Neuronal stem cell (in vitro differentiated cells): ENCODE measurements around the gene SMIM24.

Experiments
- DNase-seq: peaks from one replicate; pipeline ENCODE4 v3.0.0-alpha.2; 2013; ENCODE audit warnings: low spot score
- H2AFZ ChIP-seq: one replicate; pipeline ENCODE4 v1.6.1; 2013; ENCODE audit warnings: mild to moderate bottlenecking, low read length, inconsistent platforms
- H2AK5ac ChIP-seq: 2 replicates; pipeline ENCODE4 v1.6.1; 2013; ENCODE audit warnings: low read depth, mild to moderate bottlenecking, inconsistent platforms, low read length, moderate library complexity, mixed read lengths
- H2BK120ac ChIP-seq: 2 replicates; pipeline ENCODE4 v1.6.1; 2013; ENCODE audit warnings: low read depth, mild to moderate bottlenecking, inconsistent platforms, low read length, moderate library complexity, mixed read lengths
- H2BK12ac ChIP-seq: one replicate; pipeline ENCODE4 v1.6.1; 2013; ENCODE audit warnings: low read length, inconsistent platforms
- H2BK15ac ChIP-seq: 2 replicates; pipeline ENCODE4 v1.6.1; 2013; ENCODE audit warnings: mild to moderate bottlenecking, low read length, inconsistent platforms, mixed read lengths
- H2BK5ac ChIP-seq: one replicate; pipeline ENCODE4 v1.6.1; 2013; ENCODE audit warnings: inconsistent platforms, mild to moderate bottlenecking, low read length, moderate library complexity
- H3K14ac ChIP-seq: one replicate; pipeline ENCODE4 v1.6.1; 2013; ENCODE audit warnings: low read length, inconsistent platforms
- H3K18ac ChIP-seq: 2 replicates; pipeline ENCODE4 v1.6.1; 2013; ENCODE audit warnings: low read length, inconsistent platforms
- H3K23ac ChIP-seq: 2 replicates; pipeline ENCODE4 v1.6.1; 2013; ENCODE audit warnings: low read depth, mild to moderate bottlenecking, mixed read lengths, low read length, inconsistent platforms; ENCODE audit not compliant: poor library complexity
- H3K27ac ChIP-seq: replicated peaks from 3 replicates; pipeline ENCODE4 v1.5.1; 2013; ENCODE audit warnings: low read length, inconsistent platforms
- H3K27me3 ChIP-seq, 3 experiments: 2 replicates each; pipeline ENCODE4 v1.6.1; 2013; ENCODE audit warnings: low read length in 3 of 3, mild to moderate bottlenecking in 2 of 3, inconsistent platforms in 1 of 3, low read depth in 1 of 3, mixed read lengths in 1 of 3, moderate library complexity in 1 of 3; ENCODE audit not compliant: control insufficient read depth in 3 of 3, insufficient read depth in 3 of 3
- H3K36me3 ChIP-seq, 2 donors: replicated peaks in 1 of 2; 2 replicates each; pipeline ENCODE4 v1.6.1; 2013; ENCODE audit warnings: low read length in 2 of 2; ENCODE audit not compliant: control insufficient read depth in 2 of 2, insufficient read depth in 2 of 2
- H3K4ac ChIP-seq: 2 replicates; pipeline ENCODE4 v1.6.1; 2013; ENCODE audit warnings: inconsistent platforms, mild to moderate bottlenecking, low read length, moderate library complexity
- H3K4me1 ChIP-seq, 2 donors: 1 replicate in 1 of 2; 2 replicates in 1 of 2; pipeline ENCODE4 v1.6.1; 2013; ENCODE audit warnings: low read length in 2 of 2, low read depth in 1 of 2; ENCODE audit not compliant: control insufficient read depth in 2 of 2, insufficient read depth in 1 of 2
- H3K4me2 ChIP-seq: one replicate; pipeline ENCODE4 v1.6.1; 2013; ENCODE audit warnings: mild to moderate bottlenecking, low read length, inconsistent platforms; ENCODE audit not compliant: insufficient read depth, poor library complexity, severe bottlenecking
- H3K4me3 ChIP-seq, 2 donors: 2 replicates each; pipeline ENCODE4 v1.5.1; 2013; ENCODE audit warnings: low read length in 2 of 2, mild to moderate bottlenecking in 2 of 2, inconsistent platforms in 1 of 2, moderate library complexity in 1 of 2
- H3K79me1 ChIP-seq: one replicate; pipeline ENCODE4 v1.6.1; 2013; ENCODE audit warnings: low read depth, mild to moderate bottlenecking, inconsistent platforms, low read length, moderate library complexity
- H3K9ac ChIP-seq: one replicate; pipeline ENCODE4 v1.6.1; 2013; ENCODE audit warnings: mild to moderate bottlenecking, low read depth, low read length, inconsistent platforms; ENCODE audit not compliant: poor library complexity
- H3K9me3 ChIP-seq, 2 donors: replicated peaks in 1 of 2; 2 replicates each; pipeline versions ENCODE3 to v1.6.1; 2013; ENCODE audit warnings: low read length in 2 of 2, mild to moderate bottlenecking in 2 of 2, inconsistent platforms in 1 of 2, low read depth in 1 of 2, mixed read lengths in 1 of 2, moderate library complexity in 1 of 2; ENCODE audit not compliant: control insufficient read depth in 2 of 2, insufficient read depth in 1 of 2
- H4K8ac ChIP-seq: one replicate; pipeline ENCODE4 v1.6.1; 2013; ENCODE audit warnings: low read depth, mild to moderate bottlenecking, inconsistent platforms, low read length, moderate library complexity
- H4K91ac ChIP-seq: one replicate; pipeline ENCODE4 v1.6.1; 2013; ENCODE audit warnings: low read length, low read depth, mild to moderate bottlenecking, inconsistent platforms; ENCODE audit not compliant: poor library complexity
- WGBS, 2 donors: extraction: QIAGEN DNeasy Blood & Tissue Kit; methylation state at CpG; one replicate each; pipeline ENCODE4 v1.1.7; 2013; ENCODE audit warnings: missing lambda C conversion rate in 2 of 2, mixed read lengths in 1 of 2; ENCODE audit not compliant: insufficient read length in 2 of 2, insufficient replicate concordance in 1 of 2; ENCODE audit errors: extremely low coverage in 2 of 2; 5-methylcytosine and 5-hydroxymethylcytosine counted together

Gene SMIM24

GRCh38 chr19:3456925-3457527 lies 23.3 kb downstream of the SMIM24 start:
- Histone ChIP-seq H3K4me3 (no peak overlapping the region), H3K79me1 (peaks cover 3% of the 10 kb centered on the region), H3K18ac (no peak overlapping the region), H3K27me3 (peaks cover 2 to 37% (median 8%) of the 10 kb centered on the region in 3 experiments), H3K36me3 (peaks cover 0 to 3% of the 10 kb centered on the region in 2 donors), H2BK12ac (peak overlapping the region; percentile 58), H3K4ac (no peak overlapping the region), H2BK5ac (peak overlapping the region; percentile 0), H2AK5ac (peak overlapping the region; percentile 4), H2BK15ac (no peak overlapping the region), H4K8ac (no peak overlapping the region), H2AFZ (no peak overlapping the region), H3K4me2 (no peak overlapping the region), H4K91ac (no peak overlapping the region), H3K9me3 (no peaks in the 10 kb centered on the region), H3K9ac (no peak overlapping the region), H3K27ac (no peak overlapping the region), H3K23ac (peak overlapping the region; percentile 80), H2BK120ac (no peak overlapping the region), H3K14ac (no peak overlapping the region), H3K4me1 (peaks cover 13 to 18% of the 10 kb centered on the region in 2 donors)
- WGBS, 2 donors = no CpG with 5 or more reads among the region's 18 CpGs
- DNase-seq = no peak

GRCh38 chr19:3455960-3456601 lies 24.2 kb downstream of the SMIM24 start:
- Histone ChIP-seq H3K4me2 (no peak overlapping the region), H3K14ac (no peak overlapping the region), H2BK120ac (no peak overlapping the region), H2BK12ac (no peak overlapping the region), H3K79me1 (peaks cover 3% of the 10 kb centered on the region), H4K91ac (no peak overlapping the region), H3K23ac (no peak overlapping the region), H3K4ac (no peak overlapping the region), H4K8ac (no peak overlapping the region), H3K18ac (no peak overlapping the region), H2BK5ac (no peak overlapping the region), H3K4me1 (peaks cover 13 to 18% of the 10 kb centered on the region in 2 donors), H2BK15ac (peak overlapping the region; percentile 58), H3K27me3 (peaks cover 2 to 37% (median 8%) of the 10 kb centered on the region in 3 experiments), H3K27ac (no peak overlapping the region), H3K9ac (no peak overlapping the region), H3K4me3 (no peak overlapping the region), H2AK5ac (no peak overlapping the region), H2AFZ (no peak overlapping the region), H3K36me3 (peaks cover 0 to 3% of the 10 kb centered on the region in 2 donors), H3K9me3 (no peaks in the 10 kb centered on the region)
- no peak for DNase-seq
- no CpG with 5 or more reads among the region's 37 CpGs for WGBS, 2 donors

- peaks cover 13 to 18% of the 10 kb centered on the region in 2 donors for H3K4me1 ChIP-seq
- H4K8ac ChIP-seq = no peak overlapping the region
- H2AFZ ChIP-seq = no peak overlapping the region
- no peak overlapping the region for H3K4ac ChIP-seq
- peaks cover 0 to 3% of the 10 kb centered on the region in 2 donors for H3K36me3 ChIP-seq
- DNase-seq = no peak
- peaks cover 3% of the 10 kb centered on the region for H3K79me1 ChIP-seq
- H3K27me3 ChIP-seq = peaks cover 2 to 37% (median 8%) of the 10 kb centered on the region in 3 experiments
- H3K9ac ChIP-seq = no peak overlapping the region
- H3K14ac ChIP-seq = no peak overlapping the region
- H2AK5ac ChIP-seq = no peak overlapping the region
- no peak overlapping the region for H3K4me2 ChIP-seq
- H3K4me3 ChIP-seq = no peak overlapping the region
- H2BK5ac ChIP-seq = no peak overlapping the region
- H3K18ac ChIP-seq = no peak overlapping the region
- no peaks in the 10 kb centered on the region for H3K9me3 ChIP-seq
- H3K23ac ChIP-seq = no peak overlapping the region
- H3K27ac ChIP-seq = no peak overlapping the region
- H2BK15ac ChIP-seq = no peak overlapping the region
- WGBS, 2 donors = no CpG with 5 or more reads among the region's 7 CpGs
- H2BK120ac ChIP-seq = no peak overlapping the region
- H2BK12ac ChIP-seq = no peak overlapping the region
- H4K91ac ChIP-seq = no peak overlapping the region
Observed at GRCh38 chr19:3455393-3455955, 24.9 kb downstream of the SMIM24 start.

GRCh38 chr19:3454656-3455392 lies 25.5 kb downstream of the SMIM24 start:
- Histone ChIP-seq H2BK12ac (no peak overlapping the region), H3K79me1 (peaks cover 2% of the 10 kb centered on the region), H3K9me3 (no peaks in the 10 kb centered on the region), H3K23ac (no peak overlapping the region), H2BK15ac (no peak overlapping the region), H2BK5ac (no peak overlapping the region), H2AFZ (no peak overlapping the region), H3K9ac (no peak overlapping the region), H2BK120ac (no peak overlapping the region), H3K4me2 (no peak overlapping the region), H4K8ac (no peak overlapping the region), H4K91ac (no peak overlapping the region), H3K14ac (no peak overlapping the region), H3K4me1 (peaks cover 13 to 18% of the 10 kb centered on the region in 2 donors), H3K36me3 (peaks cover 0 to 3% of the 10 kb centered on the region in 2 donors), H3K4ac (no peak overlapping the region), H3K27me3 (peaks cover 2 to 33% (median 8%) of the 10 kb centered on the region in 3 experiments), H3K4me3 (no peak overlapping the region), H3K18ac (no peak overlapping the region), H2AK5ac (peak overlapping the region; percentile 19), H3K27ac (no peak overlapping the region)
- no peak for DNase-seq
- WGBS, 2 donors = no CpG with 5 or more reads among the region's 15 CpGs
